Subcutaneous abdominal adipose tissue (tissue), 5 donors: ENCODE data around the gene PXDN.

Source experiments
- H3K27ac ChIP-seq: one replicate; pipeline ENCODE4 v1.7.0; 2013; ENCODE audit warnings: low read depth, mild to moderate bottlenecking, inconsistent platforms, low read length, moderate library complexity
- H3K27me3 ChIP-seq, 5 donors: one replicate each; pipeline ENCODE4 v1.7.0; 2013; ENCODE audit warnings: low read length in 5 of 5, inconsistent platforms in 1 of 5; ENCODE audit not compliant: control insufficient read depth in 5 of 5, insufficient read depth in 4 of 5
- H3K36me3 ChIP-seq, 5 donors: one replicate each; pipeline ENCODE4 v1.7.0; 2013; ENCODE audit warnings: low read length in 5 of 5; ENCODE audit not compliant: control insufficient read depth in 5 of 5, insufficient read depth in 5 of 5
- H3K4me1 ChIP-seq, 5 donors: one replicate each; pipeline ENCODE4 v1.7.0; 2013; ENCODE audit warnings: low read length in 5 of 5, mild to moderate bottlenecking in 3 of 5, moderate library complexity in 1 of 5; ENCODE audit not compliant: control insufficient read depth in 5 of 5, insufficient read depth in 5 of 5
- H3K4me3 ChIP-seq, 5 donors: one replicate each; pipeline ENCODE4 v1.7.0; 2013; ENCODE audit warnings: low read length in 5 of 5, low read depth in 1 of 5
- H3K9ac ChIP-seq, 5 donors: one replicate each; pipeline ENCODE4 v1.7.0; 2013; ENCODE audit warnings: low read length in 5 of 5, mild to moderate bottlenecking in 4 of 5, moderate library complexity in 3 of 5
- H3K9me3 ChIP-seq, 5 donors: one replicate each; pipeline ENCODE4 v1.7.0; 2013; ENCODE audit warnings: low read length in 5 of 5; ENCODE audit not compliant: control insufficient read depth in 5 of 5
- donor health status: healthy.
- donor health status: healthy.
- donor health status: healthy.
- donor health status: healthy.
- donor health status: healthy.

Gene PXDN

GRCh38 chr2:1744446-1745170 is at the start of gene PXDN:
PXDN (minus strand) TSS chr2:1744515; CDS start chr2:1744455, 60 bp downstream.
- peaks cover 10 to 58% (median 46%) of the 10 kb centered on the region in 5 donors for H3K4me1 ChIP-seq
- no peaks in the 10 kb centered on the region for H3K9me3 ChIP-seq
- H3K4me3 ChIP-seq, result peak within 1 kb of the TSS; percentile 68 to 82 (median 77)
- H3K27me3 ChIP-seq, result no peaks in the 10 kb centered on the region
- H3K36me3 ChIP-seq, result peaks cover 0 to 3% (median 3%) of the 10 kb centered on the region in 5 donors
- H3K9ac ChIP-seq, result peak within 1 kb of the TSS in 4 of 5 donors; percentile 68 to 83 (median 76)
- H3K27ac ChIP-seq, result peak within 1 kb of the TSS; percentile 95

- Histone ChIP-seq H3K27me3 (peaks cover 0 to 7% (median 0%) of the 10 kb centered on the region in 5 donors), H3K36me3 (no peaks in the 10 kb centered on the region), H3K4me1 (peaks cover 0 to 3% (median 0%) of the 10 kb centered on the region in 5 donors), H3K9ac (no peak overlapping the region), H3K27ac (no peak overlapping the region), H3K9me3 (no peaks in the 10 kb centered on the region), H3K4me3 (no peak overlapping the region)
Observed at GRCh38 chr2:1793868-1794445, 49.6 kb upstream of the PXDN start.

- no peak overlapping the region for H3K27ac ChIP-seq
- H3K4me3 ChIP-seq, result no peak overlapping the region
- H3K9me3 ChIP-seq, result no peaks in the 10 kb centered on the region
Observed at GRCh38 chr2:1793001-1793867, 48.9 kb upstream of the PXDN start.

GRCh38 chr2:1791685-1792435 is 47.5 kb upstream of the PXDN start:
- Histone ChIP-seq H3K9me3 (no peaks in the 10 kb centered on the region), H3K4me1 (peaks cover 0 to 4% (median 0%) of the 10 kb centered on the region in 5 donors), H3K27ac (no peak overlapping the region), H3K36me3 (no peaks in the 10 kb centered on the region), H3K4me3 (no peak overlapping the region), H3K27me3 (peaks cover 0 to 9% (median 2%) of the 10 kb centered on the region in 5 donors), H3K9ac (no peak overlapping the region)

More at GRCh38 chr2:1793001-1793867, 48.9 kb upstream of the PXDN start:
- H3K9ac ChIP-seq, result no peak overlapping the region
- H3K27me3 ChIP-seq, result peaks cover 0 to 9% (median 2%) of the 10 kb centered on the region in 5 donors
- peaks cover 0 to 4% (median 0%) of the 10 kb centered on the region in 5 donors for H3K4me1 ChIP-seq
- H3K36me3 ChIP-seq, result no peaks in the 10 kb centered on the region

- Histone ChIP-seq H3K9ac (no peak overlapping the region), H3K27ac (no peak overlapping the region), H3K9me3 (no peaks in the 10 kb centered on the region), H3K27me3 (peaks cover 0 to 6% (median 2%) of the 10 kb centered on the region in 5 donors), H3K4me3 (no peak overlapping the region), H3K4me1 (peaks cover 0 to 4% (median 0%) of the 10 kb centered on the region in 5 donors), H3K36me3 (no peaks in the 10 kb centered on the region)
Observed at GRCh38 chr2:1791006-1791605, 46.8 kb upstream of the PXDN start.

- peaks cover 0 to 4% (median 0%) of the 10 kb centered on the region in 5 donors for H3K4me1 ChIP-seq
- no peaks in the 10 kb centered on the region for H3K9me3 ChIP-seq
- no peaks in the 10 kb centered on the region for H3K36me3 ChIP-seq
- H3K27ac ChIP-seq, result no peak overlapping the region
- peaks cover 0 to 4% (median 2%) of the 10 kb centered on the region in 5 donors for H3K27me3 ChIP-seq
- no peak overlapping the region for H3K4me3 ChIP-seq
- H3K9ac ChIP-seq, result no peak overlapping the region
Observed at GRCh38 chr2:1790473-1790872, 46.2 kb upstream of the PXDN start.

- Histone ChIP-seq H3K4me1 (peaks cover 0 to 4% (median 0%) of the 10 kb centered on the region in 5 donors), H3K36me3 (no peaks in the 10 kb centered on the region), H3K27ac (no peak overlapping the region), H3K4me3 (no peak overlapping the region), H3K9ac (no peak overlapping the region), H3K9me3 (no peaks in the 10 kb centered on the region), H3K27me3 (peaks cover 0 to 4% (median 2%) of the 10 kb centered on the region in 5 donors)
Observed at GRCh38 chr2:1789610-1790009, 45.3 kb upstream of the PXDN start.

GRCh38 chr2:1788478-1788959 is 44.2 kb upstream of the PXDN start:
- Histone ChIP-seq H3K9me3 (no peaks in the 10 kb centered on the region), H3K27ac (no peak overlapping the region), H3K27me3 (peaks cover 0 to 12% (median 2%) of the 10 kb centered on the region in 5 donors), H3K36me3 (no peaks in the 10 kb centered on the region), H3K4me3 (no peak overlapping the region), H3K9ac (no peak overlapping the region), H3K4me1 (peaks cover 0 to 9% (median 0%) of the 10 kb centered on the region in 5 donors)
